Measurements from ENCODE around the gene IL18R1. TPM values are rescaled to one million over a fixed set of nuclear protein-coding genes. Genes with fewer than 3 reads are reported as not detected.

IL18R1 gene
- total and polyA plus RNA-seq, 9 of the 15 experiments (the other 6 are each of a cell fraction or from before 2014, with no cell fraction given), result 0.55 to 10.0 (median 2.5) TPM

GRCh38 chr2:102417946-102418345 lies 62.4 kb downstream of the IL18R1 start:
- in situ Hi-C loops (cut with MboI), result no loop called here
- CTCF ChIA-PET (ENCODE audit: low intra/inter-chr PET ratio), result no interaction called here
- FAIRE-seq, result no peak
- TF ChIP-seq VEZF1 (CRISPR knock-in tag; IDR thresholded peaks at IDR 0.05) (no peak), ZNF644 (tag; IDR thresholded peaks at IDR 0.05; ENCODE audit: low read depth) (peak; percentile 12; the same call in 1 of the 2 replicates), GTF2A2 (tag; IDR thresholded peaks at IDR 0.05) (peak; percentile 28; the same call in 1 of the 2 replicates), TBL1XR1 (IDR thresholded peaks at IDR 0.05; ENCODE audit: low read length in 2 of 2) (no peak), YBX1 (IDR thresholded peaks at IDR 0.05) (no peak), PKNOX1 (IDR thresholded peaks at IDR 0.05) (no peak), KAT7 (CRISPR knock-in tag; IDR thresholded peaks at IDR 0.05; ENCODE audit: borderline replicate concordance) (no peak), SMC3 (conservative IDR thresholded peaks at IDR 0.05; ENCODE audit: insufficient read depth, low read depth, low read length) (no peak), ZNF263 (CRISPR knock-in tag; IDR thresholded peaks at IDR 0.05; ENCODE audit: borderline replicate concordance) (no peak), ZNF589 (CRISPR knock-in tag; IDR thresholded peaks at IDR 0.05; ENCODE audit: low read depth) (peak; percentile 67), BACH1 (tag; IDR thresholded peaks at IDR 0.05) (peak; percentile 0; the same call in 1 of the 2 replicates), HDAC2 (IDR thresholded peaks at IDR 0.05) (no peak)
- TF ChIP-seq, protein P1, sequence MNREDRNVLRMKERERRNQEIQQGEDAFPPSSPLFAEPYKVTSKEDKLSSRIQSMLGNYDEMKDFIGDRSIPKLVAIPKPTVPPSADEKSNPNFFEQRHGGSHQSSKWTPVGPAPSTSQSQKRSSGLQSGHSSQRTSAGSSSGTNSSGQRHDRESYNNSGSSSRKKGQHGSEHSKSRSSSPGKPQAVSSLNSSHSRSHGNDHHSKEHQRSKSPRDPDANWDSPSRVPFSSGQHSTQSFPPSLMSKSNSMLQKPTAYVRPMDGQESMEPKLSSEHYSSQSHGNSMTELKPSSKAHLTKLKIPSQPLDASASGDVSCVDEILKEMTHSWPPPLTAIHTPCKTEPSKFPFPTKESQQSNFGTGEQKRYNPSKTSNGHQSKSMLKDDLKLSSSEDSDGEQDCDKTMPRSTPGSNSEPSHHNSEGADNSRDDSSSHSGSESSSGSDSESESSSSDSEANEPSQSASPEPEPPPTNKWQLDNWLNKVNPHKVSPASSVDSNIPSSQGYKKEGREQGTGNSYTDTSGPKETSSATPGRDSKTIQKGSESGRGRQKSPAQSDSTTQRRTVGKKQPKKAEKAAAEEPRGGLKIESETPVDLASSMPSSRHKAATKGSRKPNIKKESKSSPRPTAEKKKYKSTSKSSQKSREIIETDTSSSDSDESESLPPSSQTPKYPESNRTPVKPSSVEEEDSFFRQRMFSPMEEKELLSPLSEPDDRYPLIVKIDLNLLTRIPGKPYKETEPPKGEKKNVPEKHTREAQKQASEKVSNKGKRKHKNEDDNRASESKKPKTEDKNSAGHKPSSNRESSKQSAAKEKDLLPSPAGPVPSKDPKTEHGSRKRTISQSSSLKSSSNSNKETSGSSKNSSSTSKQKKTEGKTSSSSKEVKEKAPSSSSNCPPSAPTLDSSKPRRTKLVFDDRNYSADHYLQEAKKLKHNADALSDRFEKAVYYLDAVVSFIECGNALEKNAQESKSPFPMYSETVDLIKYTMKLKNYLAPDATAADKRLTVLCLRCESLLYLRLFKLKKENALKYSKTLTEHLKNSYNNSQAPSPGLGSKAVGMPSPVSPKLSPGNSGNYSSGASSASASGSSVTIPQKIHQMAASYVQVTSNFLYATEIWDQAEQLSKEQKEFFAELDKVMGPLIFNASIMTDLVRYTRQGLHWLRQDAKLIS (CRISPR knock-in tag; IDR thresholded peaks at IDR 0.05), result no peak
- TF ChIP-seq, protein P2, sequence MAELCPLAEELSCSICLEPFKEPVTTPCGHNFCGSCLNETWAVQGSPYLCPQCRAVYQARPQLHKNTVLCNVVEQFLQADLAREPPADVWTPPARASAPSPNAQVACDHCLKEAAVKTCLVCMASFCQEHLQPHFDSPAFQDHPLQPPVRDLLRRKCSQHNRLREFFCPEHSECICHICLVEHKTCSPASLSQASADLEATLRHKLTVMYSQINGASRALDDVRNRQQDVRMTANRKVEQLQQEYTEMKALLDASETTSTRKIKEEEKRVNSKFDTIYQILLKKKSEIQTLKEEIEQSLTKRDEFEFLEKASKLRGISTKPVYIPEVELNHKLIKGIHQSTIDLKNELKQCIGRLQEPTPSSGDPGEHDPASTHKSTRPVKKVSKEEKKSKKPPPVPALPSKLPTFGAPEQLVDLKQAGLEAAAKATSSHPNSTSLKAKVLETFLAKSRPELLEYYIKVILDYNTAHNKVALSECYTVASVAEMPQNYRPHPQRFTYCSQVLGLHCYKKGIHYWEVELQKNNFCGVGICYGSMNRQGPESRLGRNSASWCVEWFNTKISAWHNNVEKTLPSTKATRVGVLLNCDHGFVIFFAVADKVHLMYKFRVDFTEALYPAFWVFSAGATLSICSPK (IDR thresholded peaks at IDR 0.05; ENCODE audit: borderline replicate concordance), result no peak
- TF ChIP-seq, protein P3, sequence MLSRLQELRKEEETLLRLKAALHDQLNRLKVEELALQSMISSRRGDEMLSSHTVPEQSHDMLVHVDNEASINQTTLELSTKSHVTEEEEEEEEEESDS (CRISPR knock-in tag; IDR thresholded peaks at IDR 0.05), result no peak

More at GRCh38 chr2:102417946-102418345, 62.4 kb downstream of the IL18R1 start:
- intact Hi-C loops (cut with micrococcal nuclease), result no loop called here
- H3K9ac ChIP-seq (ENCODE audit: insufficient read depth in 1 of 2, low read depth in 2 of 2, low read length in 2 of 2), result peak overlapping the region in 1 of 2 experiments; percentile 18; a peak in 1 of 4 replicates
- ATAC-seq, result no peak
- peak overlapping the region; percentile 70 for H3K27ac ChIP-seq (ENCODE audit: extremely low read depth, low read depth, low read length)
- no peak overlapping the region for H3K4me2 ChIP-seq (ENCODE audit: insufficient read depth, low read length)
- POLR2A ChIA-PET, result no interaction called here
- peaks cover 21 to 56% of the 10 kb centered on the region in 2 experiments for H3K4me1 ChIP-seq (replicated peaks in 1 of 2; ENCODE audit: control insufficient read depth in 2 of 2, insufficient read depth in 2 of 2, low read length in 2 of 2)
- H3K79me2 ChIP-seq (ENCODE audit: control insufficient read depth, insufficient read depth, low read length), result no peaks in the 10 kb centered on the region
- H3K27me3 ChIP-seq (ENCODE audit: control insufficient read depth in 2 of 2, insufficient read depth in 2 of 2, low read length in 2 of 2), result no peaks in the 10 kb centered on the region
- BruUV-seq (replicated peaks), result no TSS peak
- no peaks in the 10 kb centered on the region for H3K9me1 ChIP-seq (ENCODE audit: control insufficient read depth, insufficient read depth, low read length)
- WGBS (ENCODE audit: insufficient coverage, low coverage, missing lambda C conversion rate), result 8% methylated on average over 1 of the region's 1 CpG
- H2AFZ ChIP-seq (ENCODE audit: low read depth, low read length), result peak overlapping the region; percentile 67
- DNase-seq (ENCODE audit: extremely low read depth in 1 of 4, low spot score in 3 of 4), result no peak
- no peak overlapping the region for H3K4me3 ChIP-seq
- no peaks in the 10 kb centered on the region for H3K36me3 ChIP-seq (ENCODE audit: control insufficient read depth, insufficient read depth, low read length)
- H3K9me3 ChIP-seq (replicated peaks; ENCODE audit: control insufficient read depth, insufficient read depth, low read depth, low read length), result no peaks in the 10 kb centered on the region; the same call in 1 of the 2 replicates
- H4K20me1 ChIP-seq (replicated peaks; ENCODE audit: control insufficient read depth, insufficient read depth, low read length), result no peaks in the 10 kb centered on the region

Data from K562 (cell line).